Fibroblast of the conjunctiva (primary cell): ENCODE data around the gene RELA.
"Not testable (repeated sequence)": the region's sequence is repeated elsewhere in the genome, so short reads cannot be mapped to it uniquely, and the experiment has no call there.

ENCODE experiments used
- DNase-seq: peaks from one replicate; pipeline ENCODE4 v3.0.0-alpha.2; 2010; ENCODE audit warnings: low read depth

Gene RELA

DNA sequence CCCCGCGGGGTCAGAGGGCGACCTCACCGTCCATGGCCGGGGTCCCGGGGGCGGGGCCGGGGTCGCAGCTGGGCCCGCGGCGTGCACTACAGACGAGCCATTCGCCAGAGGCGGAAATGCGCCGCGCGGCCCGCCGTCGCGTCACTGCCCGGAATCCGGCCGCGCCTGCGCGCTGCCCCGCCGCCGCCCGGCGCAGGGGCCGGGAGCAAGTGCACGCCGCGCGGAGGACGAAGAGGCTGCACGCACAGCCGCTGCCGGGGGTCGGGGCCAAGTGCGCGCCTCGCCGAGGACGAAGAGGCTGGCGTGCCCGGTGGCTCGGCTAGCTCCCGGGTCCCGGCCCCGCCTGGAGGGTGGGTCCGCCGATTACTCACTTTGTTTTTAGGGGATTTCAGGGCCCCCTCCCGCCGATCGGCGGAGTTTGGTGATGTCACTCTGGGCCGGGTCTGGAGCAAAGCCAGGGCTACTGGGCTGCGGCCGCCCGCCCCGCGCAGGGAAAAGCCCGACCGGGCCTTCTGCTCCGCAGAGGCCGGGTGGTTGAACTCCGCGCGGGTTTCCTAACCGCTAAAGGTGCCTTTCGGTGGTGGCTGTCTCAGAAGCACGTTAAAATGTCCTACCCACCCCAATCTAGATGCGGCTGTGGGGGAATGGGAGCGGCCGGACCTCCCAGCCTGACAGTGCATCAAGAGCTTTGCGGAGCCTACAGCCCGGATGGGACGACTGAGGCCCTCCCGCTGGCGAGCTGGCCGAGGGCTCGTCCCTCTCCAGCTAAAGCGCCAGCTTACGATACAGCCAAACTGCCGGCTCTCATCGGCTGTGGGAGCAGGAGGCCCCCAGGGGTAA is at the start of gene RELA:
TSS of gene RELA (minus strand) at position 118 of the 840 bp plus-strand sequence. CDS start at position 34, 84 bp downstream.
- DNase-seq = peak; percentile 92

GRCh38 chr11:65711785-65712632 is 49.3 kb upstream of the RELA start, which contains the start of gene KAT5:
KAT5 (plus strand) TSS chr11:65712252; CDS start chr11:65712268, 16 bp downstream.
- DNase-seq = peak; percentile 97

- no peak for DNase-seq
Observed at GRCh38 chr11:65710421-65710820, 47.7 kb upstream of the RELA start.

DNA sequence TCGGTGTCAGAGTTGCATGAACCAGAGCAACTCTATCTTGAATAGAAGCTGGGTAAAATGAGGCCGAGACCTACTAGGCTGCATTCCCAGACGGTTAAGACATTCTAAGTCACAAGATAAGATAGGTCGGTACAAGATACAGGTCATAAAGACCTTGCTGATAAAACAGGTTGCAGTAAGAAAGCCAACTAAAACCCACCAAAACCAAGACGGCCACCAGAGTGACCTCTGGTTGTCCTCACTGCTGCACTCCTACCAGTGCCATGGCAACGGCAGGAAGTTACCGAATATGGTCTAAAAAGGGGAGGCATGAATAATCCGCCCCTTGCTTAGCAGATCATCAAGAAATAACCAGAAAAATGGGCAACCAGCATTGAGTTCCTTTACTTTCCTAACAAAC is 46.9 kb upstream of the RELA start:
- DNase-seq = no peak

DNA sequence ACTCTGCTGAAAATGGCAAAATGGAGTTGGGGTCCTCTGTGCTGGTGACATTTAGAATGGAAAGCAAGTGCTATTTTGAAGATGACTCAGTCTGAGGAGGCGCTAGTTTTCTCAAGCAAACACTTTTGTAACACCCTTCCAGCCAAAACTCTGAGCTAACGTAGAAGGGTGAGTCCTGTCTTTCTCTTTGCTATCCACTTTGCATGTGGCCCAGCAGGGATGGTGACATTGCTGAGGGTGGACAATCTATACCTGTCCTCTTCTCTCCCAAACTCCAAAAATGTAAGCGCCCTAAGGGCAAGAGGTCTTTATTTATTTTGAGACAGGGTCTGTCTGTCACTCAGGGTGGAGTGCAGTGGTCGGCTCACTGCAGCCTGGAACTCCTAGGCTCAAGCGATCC is 45.7 kb upstream of the RELA start:
- no peak for DNase-seq

DNA sequence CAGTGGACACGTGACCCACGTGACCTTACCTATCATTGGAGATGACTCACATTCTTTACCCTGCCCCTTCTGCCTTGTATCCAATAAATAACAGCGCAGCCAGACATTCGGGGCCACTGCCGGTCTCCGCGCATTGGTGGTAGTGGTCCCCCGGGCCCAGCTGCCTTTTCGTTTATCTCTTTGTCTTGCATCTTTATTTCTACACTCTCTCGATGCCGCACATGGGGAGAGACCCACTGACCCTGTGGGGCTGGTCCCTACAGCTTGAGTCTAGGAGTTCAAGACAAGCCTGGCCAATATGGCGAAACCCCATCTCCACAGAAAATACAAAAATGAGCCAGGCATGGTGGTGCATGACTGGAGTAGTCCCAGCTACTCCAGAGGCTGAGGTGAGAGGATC is 44.3 kb upstream of the RELA start:
- DNase-seq = not testable (repeated sequence)

- DNase-seq = peak; percentile 16
Observed at GRCh38 chr11:65706303-65706763, 43.6 kb upstream of the RELA start.

DNA sequence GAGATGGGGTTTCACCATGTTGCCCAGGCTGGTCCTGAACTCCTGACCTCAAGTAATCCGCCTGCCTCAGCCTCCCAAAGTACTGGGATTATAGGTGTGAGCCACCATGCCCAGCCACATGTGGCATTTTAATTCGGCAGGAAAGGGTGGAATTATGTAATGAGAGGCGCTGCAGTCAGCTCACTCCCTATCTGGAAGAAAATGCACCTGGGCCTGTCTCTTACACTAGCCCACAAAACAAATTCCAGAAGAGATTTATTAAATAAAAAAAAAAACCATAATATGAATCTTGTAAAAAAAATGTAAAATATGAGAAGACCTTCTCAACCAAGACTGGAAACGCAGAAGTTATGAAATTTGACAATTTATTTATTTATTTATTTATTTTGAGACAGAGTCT is 41.1 kb upstream of the RELA start:
- DNase-seq = no peak

DNA sequence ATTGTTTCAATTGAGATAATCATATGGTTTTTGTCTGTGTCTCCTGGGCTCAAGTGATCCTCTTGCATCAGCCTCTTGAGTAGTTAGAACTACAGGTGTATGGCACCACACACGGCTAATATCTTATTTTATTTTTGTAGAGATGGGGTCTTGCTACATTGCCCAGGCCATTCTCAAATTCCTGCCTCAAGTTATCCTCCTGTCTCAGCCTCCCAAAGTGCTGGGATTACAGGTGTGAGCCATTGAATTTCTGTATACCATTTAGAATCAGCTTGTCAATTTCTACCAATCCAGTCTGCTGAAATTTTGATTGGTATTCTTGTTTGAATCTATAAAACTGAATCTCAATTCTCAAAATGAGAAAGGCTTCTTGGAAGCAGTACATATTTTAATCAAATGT is 39.0 kb upstream of the RELA start:
- no peak for DNase-seq

- no peak for DNase-seq
Observed at GRCh38 chr11:65700399-65700798, 37.7 kb upstream of the RELA start.

DNA sequence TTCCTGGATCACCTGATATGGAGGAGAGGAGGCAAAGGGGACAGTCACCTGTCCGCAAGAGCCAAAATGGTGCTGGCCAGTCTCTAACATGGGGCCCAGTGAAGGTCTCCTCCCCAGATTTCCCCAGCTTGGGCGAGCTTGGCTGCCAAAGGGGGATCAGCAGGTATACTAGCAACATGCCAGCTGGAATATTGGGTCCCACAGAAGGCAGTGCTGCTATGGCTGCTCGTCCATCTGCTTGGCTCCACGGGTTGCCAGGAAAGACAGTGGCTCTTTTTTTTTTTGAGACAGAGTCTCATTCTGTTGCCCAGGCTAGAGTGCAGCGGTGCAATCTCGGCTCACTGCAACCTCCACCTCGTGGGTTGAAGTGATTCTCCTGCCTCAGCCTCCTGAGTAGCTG is 36.6 kb upstream of the RELA start:
- DNase-seq = no peak

- no peak for DNase-seq
Observed at GRCh38 chr11:65698205-65698604, 35.5 kb upstream of the RELA start.

GRCh38 chr11:65696802-65697552 is 34.3 kb upstream of the RELA start:
- no peak for DNase-seq

DNA sequence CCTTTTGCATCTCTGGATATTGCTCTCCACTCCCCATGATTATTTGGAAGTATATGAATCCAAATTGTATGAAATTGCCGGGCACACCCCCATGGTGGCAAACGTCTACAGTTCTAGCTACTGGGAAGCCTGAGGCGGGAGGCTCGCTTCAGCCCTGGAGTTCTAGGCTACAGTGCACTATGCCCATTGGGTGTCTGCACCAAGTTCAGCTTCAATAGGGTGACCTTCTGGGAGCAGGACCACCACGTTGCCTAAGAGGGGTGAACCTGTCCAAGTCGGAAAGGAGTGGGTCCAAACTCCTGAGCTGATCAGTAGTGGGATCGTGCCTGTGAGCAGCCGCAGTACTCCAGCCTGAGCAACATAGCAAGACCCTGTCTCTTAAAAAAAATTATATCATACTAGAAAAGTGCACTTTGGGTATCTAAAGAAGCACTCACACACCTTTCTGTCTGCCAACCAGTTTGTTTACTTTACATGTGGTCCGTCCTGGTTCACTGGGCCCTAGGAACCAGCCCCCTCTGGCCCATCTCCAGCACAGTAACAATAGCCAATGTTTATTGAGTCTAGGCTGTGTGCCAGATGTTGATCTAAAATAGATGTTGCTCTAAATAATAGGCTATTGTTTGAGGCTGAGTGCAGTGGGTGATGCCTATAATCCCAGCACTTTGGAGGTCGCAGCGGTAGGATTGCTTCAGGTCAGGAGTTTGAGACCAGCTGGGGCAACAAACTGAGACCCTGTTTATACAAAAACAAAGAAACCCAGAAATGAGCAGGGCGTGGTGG is 32.9 kb upstream of the RELA start:
- no peak for DNase-seq

DNA sequence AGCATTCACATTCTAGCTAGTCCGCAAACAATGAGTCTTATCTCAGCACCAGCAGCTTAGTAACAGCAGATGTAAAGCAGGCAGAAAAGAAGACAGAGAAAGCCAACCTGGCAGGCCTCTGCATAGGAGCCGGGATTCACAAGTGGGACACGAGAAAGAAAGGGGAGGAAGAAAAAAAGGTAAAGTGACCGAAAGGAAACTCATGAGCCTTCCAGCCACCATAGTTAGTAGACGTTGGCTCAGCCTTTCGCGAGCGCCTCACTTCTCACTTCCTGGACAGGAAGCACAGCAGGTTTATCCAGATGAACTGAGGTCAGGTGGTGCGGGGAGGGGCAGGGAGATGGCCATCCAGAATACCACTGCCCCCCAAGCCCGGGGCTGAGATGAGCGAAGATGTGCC is 29.7 kb upstream of the RELA start:
- no peak for DNase-seq

DNA sequence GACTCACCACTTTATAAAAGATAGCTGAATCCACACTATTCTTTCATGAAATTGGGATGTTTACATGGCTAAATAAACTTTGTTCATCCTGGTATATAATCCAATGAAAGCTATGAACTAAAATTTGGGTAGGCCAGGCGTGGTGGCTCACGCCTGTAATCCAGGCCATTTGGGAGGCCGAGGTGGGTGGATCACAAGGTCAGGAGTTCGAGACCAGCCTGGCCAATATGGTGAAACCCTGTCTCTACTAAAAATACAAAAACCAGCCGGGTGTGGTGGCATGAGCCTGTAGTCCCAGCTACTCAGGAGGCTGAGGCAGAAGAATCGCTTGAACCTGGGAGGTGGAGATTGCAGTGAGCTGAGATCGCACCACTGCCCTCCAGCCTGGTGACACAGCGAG is 29.1 kb upstream of the RELA start:
- not testable (repeated sequence) for DNase-seq

DNA sequence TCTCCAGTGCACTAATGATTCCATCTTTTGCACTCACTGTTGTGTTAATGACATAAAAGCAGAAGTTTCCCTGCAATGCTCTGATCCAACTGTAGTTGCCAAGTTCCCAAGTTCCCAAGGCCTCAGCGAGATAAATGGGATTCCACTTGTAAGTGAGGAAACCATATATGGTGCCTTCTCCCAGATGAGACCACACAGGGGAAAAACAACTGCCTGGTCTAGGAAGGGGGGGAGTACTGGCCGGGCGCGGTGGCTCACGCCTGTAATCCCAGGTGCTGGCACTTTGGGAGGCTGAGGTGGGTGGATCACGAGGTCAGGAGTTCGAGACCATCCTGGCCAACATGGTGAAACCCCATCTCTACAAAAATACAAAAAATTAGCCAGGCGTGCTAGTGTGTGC is 23.3 kb upstream of the RELA start:
- DNase-seq = no peak

- not testable (repeated sequence) for DNase-seq
Observed at GRCh38 chr11:65683480-65683879, 20.8 kb upstream of the RELA start.

- no peak for DNase-seq
Observed at GRCh38 chr11:65680192-65680743, 17.6 kb upstream of the RELA start.

DNA sequence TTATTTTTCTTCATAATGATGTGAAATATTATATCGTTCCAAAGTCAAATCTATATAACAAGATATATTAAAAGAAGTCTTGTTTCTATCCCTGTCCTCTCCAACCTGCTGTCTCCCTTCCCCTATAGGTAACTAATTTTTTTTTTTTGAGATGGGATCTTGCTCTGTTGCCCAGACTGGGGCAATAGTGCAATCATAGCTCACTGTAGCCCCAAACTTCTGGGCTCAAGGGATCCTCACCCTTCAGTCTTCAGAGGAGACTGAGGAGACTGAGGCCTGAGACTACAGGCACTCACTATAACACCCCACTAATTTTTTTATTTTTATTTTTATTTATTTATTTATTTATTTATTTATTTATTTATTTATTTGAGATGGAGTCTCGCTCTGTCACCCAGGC is 10.3 kb upstream of the RELA start:
- no peak for DNase-seq
